ENCODE data around the gene SSC5D.

Gene SSC5D

GRCh38 chr19:55482967-55483705 is 5.1 kb upstream of the SSC5D start:
- Histone ChIP-seq H3K4me1 (ENCODE audit: control insufficient read depth, insufficient read depth, low read length) (peaks cover 45% of the 10 kb centered on the region), H3K27me3 (ENCODE audit: control insufficient read depth in 1 of 2, insufficient read depth in 2 of 2, low read length in 2 of 2) (no peaks in the 10 kb centered on the region)

DNA sequence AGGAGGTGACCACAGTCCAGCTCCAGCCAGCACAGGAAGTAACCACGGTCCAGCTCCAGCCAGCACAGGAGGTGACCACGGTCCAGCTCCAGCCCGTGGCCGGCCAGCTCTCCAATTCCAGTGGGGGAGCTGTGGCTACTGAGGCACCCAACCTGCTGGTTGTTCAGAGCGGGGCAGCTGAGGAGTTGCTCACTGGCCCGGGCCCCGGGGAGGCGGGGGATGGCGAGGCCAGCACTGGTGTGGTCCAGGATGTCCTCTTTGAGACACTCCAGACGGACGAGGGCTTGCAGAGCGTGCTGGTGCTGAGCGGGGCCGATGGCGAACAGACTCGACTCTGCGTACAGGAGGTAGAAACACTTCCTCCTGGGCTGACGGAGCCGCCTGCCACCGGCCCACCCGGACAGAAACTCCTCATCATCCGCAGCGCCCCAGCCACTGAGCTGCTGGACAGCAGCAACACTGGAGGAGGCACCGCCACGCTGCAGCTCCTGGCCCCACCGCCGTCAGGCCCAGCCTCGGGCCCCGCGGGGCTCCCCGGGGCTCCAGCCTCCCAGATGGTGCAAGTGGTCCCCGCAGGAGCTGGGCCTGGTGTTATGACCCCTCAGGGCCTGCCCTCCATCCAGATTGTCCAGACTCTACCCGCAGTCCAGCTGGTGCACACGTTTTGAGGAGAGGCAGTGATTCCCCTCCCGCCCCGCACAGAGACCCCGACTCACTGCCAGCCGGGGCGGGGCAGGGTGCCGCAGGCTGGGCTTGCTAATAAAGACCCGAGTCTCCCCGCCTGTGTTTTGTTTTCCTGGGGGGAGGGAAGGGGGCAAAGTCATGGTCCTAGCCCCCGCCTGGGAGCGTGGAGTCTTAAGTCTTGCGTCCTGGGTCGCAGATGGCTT is 4.3 kb upstream of the SSC5D start:
- peak overlapping the region; percentile 96 for H3K27ac ChIP-seq (ENCODE audit: low read length)
- no peaks in the 10 kb centered on the region for H3K9me3 ChIP-seq (ENCODE audit: control insufficient read depth in 2 of 2, low read length in 2 of 2)
- H3K4me1 ChIP-seq (ENCODE audit: control insufficient read depth, insufficient read depth, low read length), result peaks cover 49% of the 10 kb centered on the region
- H3K36me3 ChIP-seq (ENCODE audit: control insufficient read depth in 2 of 2, insufficient read depth in 2 of 2, low read length in 2 of 2), result peaks cover 0 to 2% of the 10 kb centered on the region in 2 donors
- peak overlapping the region; percentile 62 to 75 for H3K9ac ChIP-seq (ENCODE audit: low read length in 2 of 2)
- no peaks in the 10 kb centered on the region for H3K27me3 ChIP-seq (ENCODE audit: control insufficient read depth in 1 of 2, insufficient read depth in 2 of 2, low read length in 2 of 2)
- peak overlapping the region; percentile 65 to 78 for H3K4me3 ChIP-seq (ENCODE audit: low read length in 2 of 2)

More at GRCh38 chr19:55482967-55483705, 5.1 kb upstream of the SSC5D start:
- H3K27ac ChIP-seq (ENCODE audit: low read length), result no peak overlapping the region
- no peak overlapping the region for H3K4me3 ChIP-seq (ENCODE audit: low read length in 2 of 2)
- no peak overlapping the region for H3K9ac ChIP-seq (ENCODE audit: low read length in 2 of 2)
- H3K36me3 ChIP-seq (ENCODE audit: control insufficient read depth in 2 of 2, insufficient read depth in 2 of 2, low read length in 2 of 2), result peaks cover 0 to 2% of the 10 kb centered on the region in 2 donors
- no peaks in the 10 kb centered on the region for H3K9me3 ChIP-seq (ENCODE audit: control insufficient read depth in 2 of 2, low read length in 2 of 2)

DNA sequence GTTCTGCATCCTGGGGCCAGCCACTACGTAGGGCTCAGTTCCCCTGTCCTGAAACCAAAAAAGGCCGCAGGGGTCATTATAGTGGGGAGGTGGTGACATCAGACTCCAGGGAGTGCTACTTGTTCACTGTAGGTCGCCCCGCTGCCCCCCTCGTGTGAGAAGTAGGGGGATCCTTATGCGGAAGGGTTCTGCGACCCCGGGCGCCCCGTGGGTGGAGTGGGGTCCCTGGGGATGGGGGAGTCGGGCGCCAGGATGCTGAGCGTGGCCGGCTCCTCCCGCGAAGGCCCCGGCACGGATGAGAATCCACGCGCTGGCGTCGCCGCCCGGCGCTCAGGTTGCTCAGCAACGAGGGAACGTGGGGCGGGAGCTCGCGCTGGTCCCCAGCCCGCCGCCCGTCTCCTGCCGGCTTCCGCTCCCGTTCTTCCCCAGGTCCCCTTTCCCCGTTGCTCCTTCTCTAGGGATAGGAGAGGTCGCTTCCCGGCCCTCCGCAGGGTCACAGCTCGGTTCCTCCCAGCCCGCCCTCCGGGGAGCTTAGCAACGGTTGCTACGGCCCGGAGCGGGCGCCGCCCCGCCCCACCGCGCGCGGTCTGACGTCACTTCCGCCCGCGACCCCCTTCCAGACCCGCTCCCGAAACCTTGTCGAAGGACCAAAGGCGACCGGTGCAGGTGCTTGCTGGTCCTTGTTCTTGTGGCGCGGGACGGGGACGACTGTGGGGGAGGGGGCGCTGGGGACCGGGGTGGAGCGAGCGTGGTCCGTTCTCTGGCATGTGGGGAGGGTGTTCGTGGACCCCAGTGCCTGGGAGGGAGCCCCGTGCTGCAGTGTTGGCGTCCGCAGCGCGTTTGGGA is 3.4 kb upstream of the SSC5D start, which contains the start of gene NAT14:
Gene NAT14, plus strand, starts transcription at position 596 of the 846 bp plus-strand sequence. CDS start 521 bp downstream, outside the sequence.
- Histone ChIP-seq H3K9ac (ENCODE audit: low read length in 2 of 2) (peak within 1 kb of the TSS; percentile 62 to 75), H3K27me3 (ENCODE audit: control insufficient read depth in 1 of 2, insufficient read depth in 2 of 2, low read length in 2 of 2) (no peaks in the 10 kb centered on the region), H3K9me3 (ENCODE audit: control insufficient read depth in 2 of 2, low read length in 2 of 2) (no peaks in the 10 kb centered on the region), H3K27ac (ENCODE audit: low read length) (peak within 1 kb of the TSS; percentile 96), H3K36me3 (ENCODE audit: control insufficient read depth in 2 of 2, insufficient read depth in 2 of 2, low read length in 2 of 2) (peaks cover 0 to 2% of the 10 kb centered on the region in 2 donors), H3K4me3 (ENCODE audit: low read length in 2 of 2) (peak within 1 kb of the TSS; percentile 65 to 78), H3K4me1 (ENCODE audit: control insufficient read depth, insufficient read depth, low read length) (peaks cover 57% of the 10 kb centered on the region)

DNA sequence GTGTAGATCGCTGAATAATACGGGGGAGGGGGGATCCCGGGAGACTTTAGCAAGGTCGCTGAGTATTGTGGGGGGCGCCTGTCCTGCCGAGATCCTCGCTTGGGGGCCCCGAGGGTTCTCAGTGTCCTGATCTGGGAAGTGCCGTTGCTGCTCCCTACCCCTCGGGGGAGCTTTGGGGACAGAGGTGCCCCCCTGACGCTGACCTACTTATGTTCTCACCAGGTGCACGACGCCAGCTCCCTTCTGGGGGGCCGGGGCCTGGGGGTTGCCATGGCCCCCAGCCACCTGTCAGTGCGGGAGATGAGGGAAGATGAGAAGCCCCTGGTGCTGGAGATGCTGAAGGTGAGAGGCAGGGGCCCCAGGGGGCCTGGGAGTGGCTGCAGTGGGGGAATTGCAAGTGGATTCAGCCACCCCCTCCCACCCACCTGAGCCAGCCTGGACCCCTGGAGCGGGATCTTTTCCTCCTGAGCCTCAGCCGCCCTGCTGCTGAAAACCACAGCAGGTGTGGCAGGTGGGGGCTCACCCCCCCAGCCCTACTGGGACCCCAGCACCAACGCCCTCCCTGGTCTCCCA is 2.7 kb upstream of the SSC5D start:
- no peaks in the 10 kb centered on the region for H3K27me3 ChIP-seq (ENCODE audit: control insufficient read depth in 1 of 2, insufficient read depth in 2 of 2, low read length in 2 of 2)
- peaks cover 61% of the 10 kb centered on the region for H3K4me1 ChIP-seq (ENCODE audit: control insufficient read depth, insufficient read depth, low read length)
- peaks cover 0 to 2% of the 10 kb centered on the region in 2 donors for H3K36me3 ChIP-seq (ENCODE audit: control insufficient read depth in 2 of 2, insufficient read depth in 2 of 2, low read length in 2 of 2)
- no peaks in the 10 kb centered on the region for H3K9me3 ChIP-seq (ENCODE audit: control insufficient read depth in 2 of 2, low read length in 2 of 2)
- peak overlapping the region; percentile 96 for H3K27ac ChIP-seq (ENCODE audit: low read length)
- H3K4me3 ChIP-seq (ENCODE audit: low read length in 2 of 2), result peak overlapping the region; percentile 65 to 78
- H3K9ac ChIP-seq (ENCODE audit: low read length in 2 of 2), result peak overlapping the region; percentile 62 to 75

DNA sequence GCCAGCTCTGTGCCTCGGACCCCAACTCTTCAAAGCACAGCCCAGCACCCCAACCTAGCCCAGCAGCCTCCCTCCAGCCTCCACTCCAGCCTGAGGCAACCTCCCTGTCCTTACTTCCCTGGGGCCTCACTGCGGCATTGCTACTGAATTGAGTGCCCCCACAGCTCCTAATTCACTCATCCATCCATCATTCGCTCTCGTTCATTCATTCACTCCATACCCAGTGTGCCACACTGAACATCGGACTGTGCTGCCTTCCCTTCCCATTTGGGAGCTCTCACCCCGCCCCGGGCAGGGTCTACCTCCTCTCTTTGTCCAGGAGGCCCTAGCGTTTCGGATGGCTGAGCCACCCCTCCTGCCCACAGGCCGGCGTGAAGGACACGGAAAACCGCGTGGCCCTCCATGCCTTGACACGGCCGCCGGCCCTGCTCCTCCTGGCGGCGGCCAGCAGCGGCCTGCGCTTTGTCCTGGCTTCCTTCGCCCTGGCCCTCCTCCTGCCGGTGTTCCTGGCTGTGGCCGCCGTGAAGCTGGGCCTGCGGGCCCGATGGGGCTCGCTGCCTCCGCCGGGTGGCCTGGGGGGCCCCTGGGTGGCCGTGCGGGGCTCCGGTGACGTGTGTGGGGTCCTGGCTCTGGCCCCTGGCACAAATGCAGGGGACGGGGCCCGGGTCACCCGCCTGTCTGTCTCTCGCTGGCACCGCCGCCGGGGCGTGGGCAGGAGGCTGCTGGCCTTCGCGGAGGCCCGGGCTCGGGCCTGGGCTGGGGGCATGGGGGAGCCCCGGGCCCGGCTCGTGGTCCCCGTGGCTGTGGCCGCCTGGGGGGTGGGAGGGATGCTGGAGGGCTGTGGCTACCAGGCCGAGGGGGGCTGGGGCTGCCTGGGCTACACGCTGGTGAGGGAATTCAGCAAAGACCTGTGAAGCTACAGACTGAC is 1.9 kb upstream of the SSC5D start:
- peak overlapping the region; percentile 54 to 78 for H3K4me3 ChIP-seq (ENCODE audit: low read length in 2 of 2)

DNA sequence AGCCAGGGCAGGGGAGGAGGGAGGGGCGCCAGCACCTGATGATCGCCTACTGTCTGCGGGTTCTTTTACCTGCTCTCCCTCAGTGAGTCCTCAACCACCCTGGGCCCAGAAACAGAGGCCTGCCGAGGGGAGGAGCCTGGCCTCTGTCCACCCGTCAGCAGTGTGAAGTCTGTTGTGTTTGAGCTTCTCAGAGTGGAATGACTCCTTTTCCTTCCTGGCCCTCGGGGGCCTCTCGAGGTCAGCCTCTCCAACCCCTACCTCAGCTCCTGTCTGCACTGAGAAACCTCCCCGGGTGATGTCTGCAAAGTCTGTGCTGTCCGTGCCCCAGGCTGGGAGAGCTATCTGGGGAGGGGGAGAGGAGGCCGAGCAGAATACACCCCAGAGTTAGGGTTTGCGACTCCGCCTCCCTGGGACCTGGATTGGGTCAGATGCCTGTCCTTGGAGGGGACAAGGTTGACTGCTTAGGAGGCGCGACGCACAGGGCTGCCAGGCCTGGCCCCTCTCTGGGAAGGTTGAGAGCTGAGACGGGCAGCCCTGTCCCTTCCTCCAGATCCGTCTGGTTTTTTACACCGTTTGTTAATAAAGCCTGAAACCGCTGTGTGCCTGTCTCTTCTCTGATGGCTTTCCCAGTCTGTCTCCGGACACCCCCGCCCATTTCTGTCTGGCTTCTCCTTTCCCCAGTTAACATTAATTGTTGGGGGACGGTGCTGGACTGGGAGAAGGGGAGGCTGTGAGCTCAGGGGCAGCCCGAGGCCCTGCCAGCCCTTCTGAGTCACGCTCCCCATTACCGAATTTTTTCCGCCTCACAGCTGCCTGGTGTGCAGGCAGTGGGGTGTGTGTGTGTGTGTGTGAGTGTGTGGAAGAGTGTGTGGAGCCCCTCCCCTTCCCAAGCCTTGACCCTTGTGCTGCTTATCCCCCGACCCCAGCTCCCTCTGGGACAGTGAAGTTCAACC is 989 bp upstream of the SSC5D start:
- Histone ChIP-seq H3K9ac (ENCODE audit: low read length in 2 of 2) (peak overlapping the region; percentile 68 to 70), H3K27ac (ENCODE audit: low read length) (peak overlapping the region; percentile 96), H3K4me1 (ENCODE audit: control insufficient read depth, insufficient read depth, low read length) (peaks cover 78% of the 10 kb centered on the region), H3K4me3 (ENCODE audit: low read length in 2 of 2) (peak overlapping the region; percentile 54 to 78), H3K27me3 (ENCODE audit: control insufficient read depth in 1 of 2, insufficient read depth in 2 of 2, low read length in 2 of 2) (no peaks in the 10 kb centered on the region), H3K36me3 (ENCODE audit: control insufficient read depth in 2 of 2, insufficient read depth in 2 of 2, low read length in 2 of 2) (peaks cover 0 to 2% of the 10 kb centered on the region in 2 donors), H3K9me3 (ENCODE audit: control insufficient read depth in 2 of 2, low read length in 2 of 2) (no peaks in the 10 kb centered on the region)

More for the DNA sequence above, 1.9 kb upstream of the SSC5D start:
- Histone ChIP-seq H3K27me3 (ENCODE audit: control insufficient read depth in 1 of 2, insufficient read depth in 2 of 2, low read length in 2 of 2) (no peaks in the 10 kb centered on the region), H3K27ac (ENCODE audit: low read length) (peak overlapping the region; percentile 96), H3K9me3 (ENCODE audit: control insufficient read depth in 2 of 2, low read length in 2 of 2) (no peaks in the 10 kb centered on the region), H3K4me1 (ENCODE audit: control insufficient read depth, insufficient read depth, low read length) (peaks cover 69% of the 10 kb centered on the region), H3K9ac (ENCODE audit: low read length in 2 of 2) (peak overlapping the region; percentile 68 to 70), H3K36me3 (ENCODE audit: control insufficient read depth in 2 of 2, insufficient read depth in 2 of 2, low read length in 2 of 2) (peaks cover 0 to 2% of the 10 kb centered on the region in 2 donors)

DNA sequence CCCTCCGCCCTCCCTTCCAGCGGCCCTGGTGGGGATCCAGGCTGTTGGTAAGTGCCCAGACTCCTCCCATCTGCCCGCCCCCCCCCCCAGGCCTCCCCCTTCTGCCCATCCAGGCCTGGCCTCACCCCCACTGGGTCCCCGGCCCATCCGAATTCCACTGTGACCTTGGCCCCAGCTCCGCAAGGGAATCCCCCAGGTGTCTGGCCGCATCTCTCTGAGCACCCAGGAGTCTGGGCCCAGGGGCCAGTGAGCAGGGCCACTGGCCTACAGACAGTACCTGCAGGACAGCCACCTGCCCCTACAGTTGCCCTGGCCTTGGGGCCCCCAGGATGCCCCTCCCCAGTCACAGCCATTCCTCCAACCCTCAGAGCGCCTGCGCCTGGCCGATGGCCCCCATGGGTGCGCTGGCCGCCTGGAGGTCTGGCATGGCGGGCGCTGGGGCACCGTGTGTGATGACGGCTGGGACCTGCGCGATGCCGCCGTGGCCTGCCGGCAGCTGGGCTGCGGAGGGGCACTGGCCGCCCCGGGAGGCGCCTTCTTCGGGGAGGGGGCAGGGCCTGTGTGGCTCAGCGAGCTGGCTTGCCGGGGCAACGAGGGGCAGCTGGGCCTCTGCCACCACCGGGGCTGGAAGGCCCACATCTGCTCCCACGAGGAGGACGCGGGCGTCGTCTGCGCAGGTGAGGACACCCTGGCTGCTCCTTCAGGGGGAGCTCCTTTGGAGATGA is 912 bp downstream of the SSC5D start:
- no peaks in the 10 kb centered on the region for H3K9me3 ChIP-seq (ENCODE audit: control insufficient read depth in 2 of 2, low read length in 2 of 2)
- H3K9ac ChIP-seq (ENCODE audit: low read length in 2 of 2), result peak overlapping the region; percentile 26 to 47
- H3K4me1 ChIP-seq (ENCODE audit: control insufficient read depth, insufficient read depth, low read length), result peaks cover 88% of the 10 kb centered on the region
- H3K27ac ChIP-seq (ENCODE audit: low read length), result peak overlapping the region; percentile 93
- H3K4me3 ChIP-seq (ENCODE audit: low read length in 2 of 2), result peak overlapping the region in 1 of 2 donors; percentile 64
- H3K27me3 ChIP-seq (ENCODE audit: control insufficient read depth in 1 of 2, insufficient read depth in 2 of 2, low read length in 2 of 2), result no peaks in the 10 kb centered on the region
- H3K36me3 ChIP-seq (ENCODE audit: control insufficient read depth in 2 of 2, insufficient read depth in 2 of 2, low read length in 2 of 2), result no peaks in the 10 kb centered on the region

GRCh38 chr19:55489711-55490477 is 1.7 kb downstream of the SSC5D start:
- H3K27ac ChIP-seq (ENCODE audit: low read length), result peak overlapping the region; percentile 93
- H3K4me3 ChIP-seq (ENCODE audit: low read length in 2 of 2), result peak overlapping the region in 1 of 2 donors; percentile 64
- peak overlapping the region; percentile 26 to 42 for H3K9ac ChIP-seq (ENCODE audit: low read length in 2 of 2)
- no peaks in the 10 kb centered on the region for H3K9me3 ChIP-seq (ENCODE audit: control insufficient read depth in 2 of 2, low read length in 2 of 2)
- peaks cover 81% of the 10 kb centered on the region for H3K4me1 ChIP-seq (ENCODE audit: control insufficient read depth, insufficient read depth, low read length)
- H3K27me3 ChIP-seq (ENCODE audit: control insufficient read depth in 1 of 2, insufficient read depth in 2 of 2, low read length in 2 of 2), result no peaks in the 10 kb centered on the region
- peaks cover 0 to 3% of the 10 kb centered on the region in 2 donors for H3K36me3 ChIP-seq (ENCODE audit: control insufficient read depth in 2 of 2, insufficient read depth in 2 of 2, low read length in 2 of 2)
